HG03439 (cell line): ENCODE data around the gene SLC22A1.

Experiments
- ATAC-seq: cut with Tn5 transposase; IDR thresholded peaks from one replicate; pipeline ENCODE4 v1.9.1; 2021; ENCODE audit warnings: mild to moderate bottlenecking, moderate library complexity; ENCODE audit not compliant: unreplicated experiment

Gene SLC22A1

GRCh38 chr6:160167604-160168399, 46.2 kb downstream of the SLC22A1 start:
- no peak for ATAC-seq

DNA sequence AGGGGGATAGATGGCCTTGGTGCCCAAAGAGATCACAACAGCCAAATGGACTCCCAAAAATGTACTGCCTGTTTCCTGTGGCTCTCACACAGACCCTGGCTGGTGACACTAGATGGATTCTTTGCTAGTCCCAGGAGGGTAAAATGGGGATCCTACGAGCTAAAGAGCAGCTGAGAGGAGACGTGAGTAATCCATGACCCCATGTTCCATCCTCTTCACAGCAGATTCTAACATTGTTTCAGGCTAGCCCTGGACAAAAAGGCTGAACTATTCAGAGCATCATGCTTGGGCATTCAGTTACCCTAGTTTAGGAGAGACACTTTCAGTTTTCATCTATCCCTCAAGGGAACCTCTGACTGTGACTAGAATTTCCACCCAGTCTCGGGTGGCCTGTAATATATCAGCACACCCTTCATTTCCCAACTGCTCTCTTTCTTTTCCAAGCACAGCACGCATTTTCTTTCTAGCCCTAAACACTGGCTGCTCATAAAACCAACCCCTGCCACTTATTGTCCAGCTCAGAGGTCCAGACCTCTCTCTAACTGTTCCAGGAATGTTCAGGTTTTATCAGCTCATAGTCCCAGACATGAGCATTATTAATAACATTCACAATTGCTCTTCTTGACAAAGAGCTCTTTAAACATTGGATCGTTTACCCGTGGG, 48.5 kb downstream of the SLC22A1 start:
- ATAC-seq: no peak

DNA sequence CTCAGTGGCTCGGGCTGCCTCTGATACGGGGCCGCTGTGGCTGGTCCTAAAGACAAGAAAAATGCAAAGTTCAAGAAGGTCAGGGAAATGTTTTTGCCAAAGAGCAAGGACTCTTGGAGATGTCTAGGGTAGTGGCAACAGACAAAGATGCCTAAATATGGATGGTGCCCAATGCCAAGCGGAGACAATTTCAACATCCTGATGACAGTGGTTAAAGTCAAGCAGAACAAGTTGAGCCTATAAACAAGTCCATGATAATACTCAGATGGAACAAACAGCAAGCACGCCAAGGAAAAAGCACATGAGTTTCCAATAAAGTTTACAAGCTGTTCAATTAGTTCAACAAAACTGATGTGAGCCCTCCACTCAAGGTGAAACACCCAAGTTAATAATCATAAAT, 51.1 kb downstream of the SLC22A1 start:
- ATAC-seq: no peak

GRCh38 chr6:160173806-160174527, 52.4 kb downstream of the SLC22A1 start:
- no peak for ATAC-seq

GRCh38 chr6:160174681-160175080, 53.1 kb downstream of the SLC22A1 start:
- ATAC-seq: no peak

- no peak for ATAC-seq
Observed at GRCh38 chr6:160177220-160177619, 55.6 kb downstream of the SLC22A1 start.

DNA sequence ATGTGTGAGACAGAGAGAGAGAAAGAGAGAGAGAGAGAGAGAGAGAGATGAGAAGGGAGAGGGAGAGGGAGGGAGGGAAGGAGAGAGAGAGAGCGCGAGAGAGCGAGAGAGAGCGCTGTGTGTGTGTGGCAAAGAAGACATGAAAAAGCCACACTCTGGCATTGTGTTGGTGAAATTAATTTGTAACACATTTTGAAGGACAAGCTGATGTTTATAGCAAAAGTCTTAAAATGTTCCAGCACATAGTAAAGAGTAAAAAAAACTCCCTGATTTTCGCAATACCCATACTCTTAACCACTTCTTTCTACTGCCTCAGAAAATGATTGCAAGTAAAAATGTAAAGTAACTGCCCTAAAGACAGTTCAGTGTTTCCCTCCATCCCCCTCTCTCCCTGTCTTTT, 56.7 kb downstream of the SLC22A1 start:
- ATAC-seq: no peak

- no peak for ATAC-seq
Observed at GRCh38 chr6:160180706-160181105, 59.1 kb downstream of the SLC22A1 start.

DNA sequence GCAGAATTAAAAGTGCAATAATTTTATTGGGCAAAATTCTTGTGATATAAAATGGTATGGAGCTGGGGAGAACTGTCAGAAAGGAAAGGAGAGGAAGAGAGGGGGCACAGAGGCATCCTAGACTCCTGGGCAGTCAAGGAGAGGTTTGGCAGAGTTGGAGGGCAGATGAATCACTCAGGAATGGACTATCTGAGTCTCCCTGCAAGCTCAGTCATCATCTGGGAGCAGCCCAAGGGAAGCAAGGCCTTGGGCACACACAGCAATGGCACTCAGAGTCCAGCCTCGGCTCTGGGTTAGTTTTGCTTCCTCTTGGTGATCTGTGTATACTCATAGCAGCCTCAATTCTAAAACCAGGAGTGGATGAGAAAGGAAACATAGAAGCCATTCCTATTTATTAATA, 67.2 kb downstream of the SLC22A1 start:
- ATAC-seq: no peak

DNA sequence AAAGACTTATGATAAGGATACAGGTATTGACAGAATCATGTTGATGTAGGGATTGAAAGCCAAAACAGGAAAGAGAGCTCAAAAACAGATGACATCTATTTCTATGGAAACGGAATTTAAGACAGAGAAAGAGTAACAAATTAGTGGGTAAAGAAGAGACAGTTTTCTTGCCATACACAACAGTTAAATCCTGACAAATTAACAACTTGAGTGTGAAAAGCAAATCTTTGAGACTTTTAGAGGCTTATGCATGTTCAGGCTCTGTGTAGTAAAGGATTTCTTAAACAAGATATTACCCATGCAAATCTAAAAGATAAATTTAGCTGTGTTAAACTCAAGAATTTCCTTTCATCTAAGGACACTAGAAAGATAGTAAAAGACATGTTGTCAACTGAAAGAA, 68.5 kb downstream of the SLC22A1 start:
- no peak for ATAC-seq

DNA sequence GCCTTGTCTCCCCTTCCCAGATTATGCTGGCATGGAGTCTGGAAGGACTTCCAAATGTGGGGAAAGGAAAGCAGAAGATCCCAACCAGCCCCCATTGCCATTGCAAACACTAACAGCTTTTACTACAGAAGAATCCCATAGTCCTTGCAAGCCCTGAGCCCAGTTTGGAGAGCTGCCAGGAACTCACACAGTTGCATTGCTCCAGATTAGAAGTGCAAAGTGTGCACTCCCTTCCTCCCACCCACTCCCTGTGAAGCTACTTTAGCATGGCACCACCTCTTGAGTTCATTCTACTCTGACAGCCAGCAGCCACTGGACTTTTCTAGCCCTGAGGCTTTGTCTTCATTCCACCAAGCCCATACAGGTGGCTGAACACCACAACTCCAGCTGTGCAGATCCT, 69.4 kb downstream of the SLC22A1 start:
- no peak for ATAC-seq

- ATAC-seq: no peak
Observed at GRCh38 chr6:160192840-160193239, 71.2 kb downstream of the SLC22A1 start.

DNA sequence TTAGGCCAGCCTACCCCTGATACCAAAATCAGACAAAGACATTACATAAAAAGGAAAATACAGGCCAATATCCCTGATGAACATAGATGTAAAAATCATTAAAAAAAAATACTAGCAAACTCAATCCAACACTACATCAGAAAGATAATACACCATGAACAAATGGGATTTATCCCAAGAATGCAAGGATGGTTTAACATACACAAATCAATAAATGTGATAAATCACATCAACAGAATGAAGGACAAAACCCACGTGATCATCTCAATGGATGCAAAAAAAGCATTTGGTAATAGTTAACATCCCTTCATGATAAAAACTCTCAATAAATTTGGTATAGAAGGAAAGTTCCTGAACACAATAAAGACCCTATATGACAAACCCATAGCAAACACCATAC, 73.2 kb downstream of the SLC22A1 start:
- ATAC-seq: no peak

- ATAC-seq: no peak
Observed at GRCh38 chr6:160197662-160198061, 76.0 kb downstream of the SLC22A1 start.

- ATAC-seq: peak; percentile 51
Observed at GRCh38 chr6:160198606-160199211, 77.1 kb downstream of the SLC22A1 start.

- no peak for ATAC-seq
Observed at GRCh38 chr6:160201061-160201460, 79.4 kb downstream of the SLC22A1 start.

DNA sequence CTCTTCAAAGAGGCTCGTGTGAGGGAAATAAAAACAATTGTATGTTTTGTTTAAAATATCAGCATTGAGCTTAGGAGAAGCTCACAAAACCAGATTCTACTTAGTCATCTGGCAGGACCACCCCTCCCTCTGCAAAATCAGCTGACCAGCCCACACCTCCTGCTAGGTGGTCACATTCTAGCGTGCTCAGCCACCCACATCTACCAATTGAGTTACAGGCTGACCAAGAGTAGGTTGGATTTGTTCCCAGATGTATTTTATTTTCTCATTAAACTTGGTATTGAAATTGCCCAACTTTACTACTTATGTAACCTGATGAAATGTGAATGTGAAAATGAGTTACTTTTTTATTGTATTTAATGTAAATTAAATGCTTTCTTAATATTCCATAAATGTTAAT, 80.8 kb downstream of the SLC22A1 start:
- no peak for ATAC-seq

DNA sequence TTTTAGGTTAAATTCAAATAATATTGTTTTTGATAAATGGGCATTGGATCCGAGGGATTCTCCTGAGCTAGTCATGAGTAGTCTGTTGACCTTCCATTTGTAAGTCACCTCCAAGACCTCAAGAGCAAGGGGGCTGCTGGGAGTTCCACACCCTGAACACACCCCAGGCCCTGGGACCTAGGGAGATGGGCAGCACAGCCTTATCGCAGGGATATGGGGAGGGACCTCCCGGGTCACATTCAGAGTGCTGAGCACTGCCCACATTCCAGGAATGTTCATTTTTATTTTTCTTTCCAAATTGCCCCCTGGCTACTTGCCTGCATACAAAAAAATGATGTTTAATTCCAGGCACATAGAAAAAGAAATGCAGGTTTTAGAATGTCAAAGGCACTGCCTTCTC, 81.5 kb downstream of the SLC22A1 start:
- no peak for ATAC-seq

DNA sequence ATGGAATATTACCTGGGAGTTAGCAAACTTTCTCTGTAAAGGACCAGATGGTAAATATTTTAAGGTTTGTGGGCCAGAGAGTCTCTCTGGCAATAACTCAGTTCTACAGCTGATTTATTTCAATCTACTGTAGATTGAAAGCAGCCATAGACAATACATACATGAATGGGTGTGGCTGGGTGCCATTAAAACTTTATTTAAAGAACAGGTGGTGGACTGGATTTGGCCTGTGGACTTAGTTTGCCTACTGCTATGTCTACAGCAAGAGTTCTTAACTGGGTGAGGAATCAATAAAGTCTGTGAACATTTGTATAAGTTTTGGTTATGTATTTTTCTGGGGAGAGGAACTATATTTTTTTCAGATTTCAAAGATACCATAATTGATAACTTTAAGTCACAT, 81.9 kb downstream of the SLC22A1 start:
- ATAC-seq: no peak

- ATAC-seq: no peak
Observed at GRCh38 chr6:160203953-160204352, 82.3 kb downstream of the SLC22A1 start.

DNA sequence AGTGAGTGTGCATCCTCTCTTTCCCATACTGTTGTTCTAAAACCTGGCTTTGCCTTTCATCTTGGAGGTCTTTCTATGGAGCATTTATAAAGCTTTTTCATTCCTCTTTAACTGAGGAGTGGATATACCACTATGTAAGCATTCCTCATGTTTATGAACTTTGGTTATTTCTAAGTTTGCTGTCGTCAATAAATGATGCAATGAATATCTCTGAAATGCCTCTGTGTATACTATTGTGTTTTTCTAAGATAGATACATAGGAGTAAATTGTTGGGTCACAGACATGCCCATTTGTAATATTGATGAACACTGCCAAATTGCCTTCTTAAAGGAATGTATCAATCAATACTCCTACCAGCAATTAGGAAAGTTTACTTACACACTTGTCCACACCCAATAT, 83.1 kb downstream of the SLC22A1 start:
- ATAC-seq: no peak

GRCh38 chr6:160207618-160208017, 86.0 kb downstream of the SLC22A1 start:
- no peak for ATAC-seq
